ENCODE measurements around the gene GLB1L2. TPM values are rescaled to one million over a fixed set of nuclear protein-coding genes. Genes with fewer than 3 reads are reported as not detected.
A peak's percentile ranks its signal among the peaks of the same experiment; 100 is the strongest.
"Not testable (repeated sequence)": the region's sequence is repeated elsewhere in the genome, so short reads cannot be mapped to it uniquely, and the experiment has no call there.

The GLB1L2 gene
- 10 to 100 TPM; 45.6 to 60.0 TPM for total RNA-seq

- Histone ChIP-seq H3K9me3 (no peaks in the 10 kb centered on the region), H3K27me3 (replicated peaks; ENCODE audit: insufficient read depth) (no peaks in the 10 kb centered on the region), H3K4me1 (replicated peaks) (peaks cover 4% of the 10 kb centered on the region), H3K27ac (peak within 1 kb of the TSS; percentile 66 to 68), H3K4me3 (peak within 1 kb of the TSS; percentile 48 to 59), H3K36me3 (no peaks in the 10 kb centered on the region)
- peak; percentile 76 for DNase-seq (ENCODE audit: low spot score)
- TF ChIP-seq CTCF (IDR thresholded peaks at IDR 0.05) (no peak), POLR2AphosphoS5 (IDR thresholded peaks at IDR 0.05) (peak; percentile 32), POLR2A (IDR thresholded peaks at IDR 0.05) (peak; percentile 25)
- 1% methylated on average over 52 of the region's 80 CpGs for WGBS
- intact Hi-C loops (cut with DNase I) = loop anchor here (10.0 kb wide), 1 partner anchor 107 kb away; the partner anchor contains the start of genes NCAPD3 and VPS26B
These were observed at the start of gene GLB1L2 for GRCh38 chr11:134331354-134332188. TSS of gene GLB1L2 (plus strand) at chr11:134331988. CDS start at chr11:134332062, 74 bp downstream.

GRCh38 chr11:134282121-134283045, 49.4 kb upstream of the GLB1L2 start:
- no peak for TF ChIP-seq POLR2A (IDR thresholded peaks at IDR 0.05)
- TF ChIP-seq POLR2AphosphoS5 (IDR thresholded peaks at IDR 0.05) = no peak
- TF ChIP-seq CTCF (IDR thresholded peaks at IDR 0.05) = no peak
- Histone ChIP-seq H3K27ac (no peak overlapping the region), H3K9me3 (no peaks in the 10 kb centered on the region), H3K4me1 (replicated peaks) (no peaks in the 10 kb centered on the region), H3K36me3 (no peaks in the 10 kb centered on the region), H3K27me3 (replicated peaks; ENCODE audit: insufficient read depth) (no peaks in the 10 kb centered on the region), H3K4me3 (no peak overlapping the region)
- intact Hi-C loops (cut with DNase I) = no loop called here
- no peak for DNase-seq (ENCODE audit: low spot score)
- whole genome bisulfite sequencing = 78% methylated on average over 22 of the region's 22 CpGs

GRCh38 chr11:134283461-134284230, 48.1 kb upstream of the GLB1L2 start:
- intact Hi-C loops (cut with DNase I) = no loop called here
- DNase-seq (ENCODE audit: low spot score) = no peak
- TF ChIP-seq POLR2AphosphoS5 (IDR thresholded peaks at IDR 0.05) (no peak), POLR2A (IDR thresholded peaks at IDR 0.05) (no peak), CTCF (IDR thresholded peaks at IDR 0.05) (no peak)
- WGBS = 84% methylated on average over 16 of the region's 16 CpGs
- Histone ChIP-seq H3K27me3 (replicated peaks; ENCODE audit: insufficient read depth) (no peaks in the 10 kb centered on the region), H3K4me3 (no peak overlapping the region), H3K9me3 (no peaks in the 10 kb centered on the region), H3K4me1 (replicated peaks) (no peaks in the 10 kb centered on the region), H3K27ac (no peak overlapping the region), H3K36me3 (no peaks in the 10 kb centered on the region)

- H3K4me3 ChIP-seq; H3K9me3 ChIP-seq; H3K36me3 ChIP-seq; H3K27ac ChIP-seq; intact Hi-C loops (cut with DNase I); DNase-seq (ENCODE audit: low spot score); H3K27me3 ChIP-seq (replicated peaks; ENCODE audit: insufficient read depth); H3K4me1 ChIP-seq (replicated peaks): not testable (repeated sequence)
- 83% methylated on average over 5 of the region's 5 CpGs for WGBS
These were observed 47.4 kb upstream of the GLB1L2 start for GRCh38 chr11:134284349-134284748.

- WGBS = 87% methylated on average over 12 of the region's 12 CpGs
- no peak for DNase-seq (ENCODE audit: low spot score)
- no peaks in the 10 kb centered on the region for H3K4me1 ChIP-seq (replicated peaks)
- TF ChIP-seq POLR2A (IDR thresholded peaks at IDR 0.05) = no peak
- TF ChIP-seq CTCF (IDR thresholded peaks at IDR 0.05) = no peak
- TF ChIP-seq POLR2AphosphoS5 (IDR thresholded peaks at IDR 0.05) = no peak
- intact Hi-C loops (cut with DNase I) = no loop called here
- no peak overlapping the region for H3K27ac ChIP-seq
- no peak overlapping the region for H3K4me3 ChIP-seq
- H3K9me3 ChIP-seq = no peaks in the 10 kb centered on the region
- no peaks in the 10 kb centered on the region for H3K27me3 ChIP-seq (replicated peaks; ENCODE audit: insufficient read depth)
- no peaks in the 10 kb centered on the region for H3K36me3 ChIP-seq
These were observed 44.2 kb upstream of the GLB1L2 start for GRCh38 chr11:134287561-134287960.

All from prostate gland (tissue), 2 donors.